Daoy (cell line): ENCODE measurements around the gene SPAST. TPM values are rescaled to one million over a fixed set of nuclear protein-coding genes. Genes with fewer than 3 reads are reported as not detected.
"Not testable (repeated sequence)": the region's sequence is repeated elsewhere in the genome, so short reads cannot be mapped to it uniquely, and the experiment has no call there.

Experiments used
- DNase-seq: peaks from one replicate; pipeline ENCODE4 v3.0.0-alpha.2; 2015; ENCODE audit warnings: low read depth
- total RNA-seq: library from RNA; depleted of rRNA; stranded (reverse); fragments of >200 nt; shearing (Covaris generic); gene quantifications from 2 replicates; pipeline ENCODE4 v1.2.3, GENCODE V29; 2014; rRNA removed

Gene SPAST, protein sequence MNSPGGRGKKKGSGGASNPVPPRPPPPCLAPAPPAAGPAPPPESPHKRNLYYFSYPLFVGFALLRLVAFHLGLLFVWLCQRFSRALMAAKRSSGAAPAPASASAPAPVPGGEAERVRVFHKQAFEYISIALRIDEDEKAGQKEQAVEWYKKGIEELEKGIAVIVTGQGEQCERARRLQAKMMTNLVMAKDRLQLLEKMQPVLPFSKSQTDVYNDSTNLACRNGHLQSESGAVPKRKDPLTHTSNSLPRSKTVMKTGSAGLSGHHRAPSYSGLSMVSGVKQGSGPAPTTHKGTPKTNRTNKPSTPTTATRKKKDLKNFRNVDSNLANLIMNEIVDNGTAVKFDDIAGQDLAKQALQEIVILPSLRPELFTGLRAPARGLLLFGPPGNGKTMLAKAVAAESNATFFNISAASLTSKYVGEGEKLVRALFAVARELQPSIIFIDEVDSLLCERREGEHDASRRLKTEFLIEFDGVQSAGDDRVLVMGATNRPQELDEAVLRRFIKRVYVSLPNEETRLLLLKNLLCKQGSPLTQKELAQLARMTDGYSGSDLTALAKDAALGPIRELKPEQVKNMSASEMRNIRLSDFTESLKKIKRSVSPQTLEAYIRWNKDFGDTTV
- total RNA-seq = 25.2 and 32.5 TPM in 2 replicates

DNA sequence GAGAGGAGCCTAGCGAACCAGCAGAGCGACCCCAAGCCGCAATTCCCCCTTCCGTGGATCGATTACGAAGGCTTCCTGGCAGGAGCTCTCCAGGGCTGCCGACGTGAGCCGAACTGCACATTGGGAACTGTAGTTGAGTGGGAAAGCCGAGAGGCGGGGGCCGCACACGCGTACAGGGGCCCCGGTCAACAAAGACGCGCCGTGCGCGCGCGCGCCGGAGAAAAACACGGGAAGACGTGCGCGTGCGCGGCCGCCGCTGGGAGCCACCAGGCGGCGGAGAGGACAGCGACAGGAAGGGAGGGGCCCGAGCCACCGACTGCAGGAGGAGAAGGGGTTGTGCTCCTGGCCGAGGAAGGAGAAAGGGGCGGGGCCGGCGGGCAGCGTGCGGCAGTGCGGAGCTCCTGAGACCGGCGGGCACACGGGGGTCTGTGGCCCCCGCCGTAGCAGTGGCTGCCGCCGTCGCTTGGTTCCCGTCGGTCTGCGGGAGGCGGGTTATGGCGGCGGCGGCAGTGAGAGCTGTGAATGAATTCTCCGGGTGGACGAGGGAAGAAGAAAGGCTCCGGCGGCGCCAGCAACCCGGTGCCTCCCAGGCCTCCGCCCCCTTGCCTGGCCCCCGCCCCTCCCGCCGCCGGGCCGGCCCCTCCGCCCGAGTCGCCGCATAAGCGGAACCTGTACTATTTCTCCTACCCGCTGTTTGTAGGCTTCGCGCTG is at the start of gene SPAST:
TSS of gene SPAST (plus strand) at position 247 of the 711 bp plus-strand sequence. CDS start at position 523, 276 bp downstream.
- peak; percentile 99 for DNase-seq

- peak; percentile 4 for DNase-seq
Observed at GRCh38 chr2:32018789-32019482, 44.4 kb upstream of the SPAST start.

GRCh38 chr2:32034198-32034887 is 29.0 kb upstream of the SPAST start:
- peak; percentile 49 for DNase-seq

DNA sequence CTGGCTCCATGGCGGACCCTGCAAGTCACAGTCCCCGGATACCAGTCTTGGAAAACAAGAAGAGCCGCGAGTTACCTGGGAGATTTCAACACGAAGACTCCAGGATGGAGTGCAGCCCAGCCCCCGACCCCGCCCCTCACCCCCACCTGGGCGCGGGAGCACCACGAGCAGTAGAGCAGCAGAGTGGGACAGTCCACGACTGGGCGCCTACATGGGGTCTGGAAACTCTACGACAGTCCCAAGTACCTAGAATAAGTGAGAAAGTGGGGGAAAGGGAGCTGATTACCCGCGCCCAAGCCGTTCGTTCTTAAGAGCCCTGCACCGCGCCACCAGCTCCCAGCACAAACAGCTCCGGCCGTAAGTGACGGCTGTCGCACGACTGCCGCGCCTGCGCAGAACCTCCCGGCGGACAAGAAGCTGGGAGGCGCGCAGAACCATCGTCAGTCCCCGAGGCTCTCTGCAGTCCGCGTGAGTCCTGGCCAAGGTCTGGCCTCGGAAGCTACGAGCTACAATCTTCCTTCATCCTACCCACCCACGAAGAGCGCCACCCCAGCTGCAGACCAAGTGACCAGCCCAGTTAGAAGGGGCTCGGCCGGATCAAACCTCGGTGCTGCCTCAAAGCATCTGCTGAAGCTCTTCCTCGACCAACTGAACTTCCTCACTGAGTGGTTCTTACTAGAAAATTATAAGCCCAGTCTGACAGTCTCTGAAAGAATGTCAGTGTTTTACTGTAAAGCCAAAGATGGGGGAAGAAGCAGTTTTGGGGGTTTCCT is 23.7 kb upstream of the SPAST start, which contains the start of gene DPY30:
TSS of gene DPY30 (minus strand) at position 359 of the 773 bp plus-strand sequence. CDS start at position 10, 349 bp downstream.
- peak; percentile 97 for DNase-seq

- DNase-seq = no peak
Observed at GRCh38 chr2:32043561-32043960, 19.8 kb upstream of the SPAST start.

- no peak for DNase-seq
Observed at GRCh38 chr2:32051836-32052439, 11.4 kb upstream of the SPAST start.

GRCh38 chr2:32054583-32054982 is 8.8 kb upstream of the SPAST start:
- not testable (repeated sequence) for DNase-seq

GRCh38 chr2:32058130-32058529 is 5.2 kb upstream of the SPAST start:
- DNase-seq = peak; percentile 19

- DNase-seq = no peak
Observed at GRCh38 chr2:32060266-32060665, 3.1 kb upstream of the SPAST start.

GRCh38 chr2:32061430-32061829 is 1.9 kb upstream of the SPAST start:
- no peak for DNase-seq

GRCh38 chr2:32061973-32062861 is 1.1 kb upstream of the SPAST start:
- DNase-seq = peak; percentile 71

DNA sequence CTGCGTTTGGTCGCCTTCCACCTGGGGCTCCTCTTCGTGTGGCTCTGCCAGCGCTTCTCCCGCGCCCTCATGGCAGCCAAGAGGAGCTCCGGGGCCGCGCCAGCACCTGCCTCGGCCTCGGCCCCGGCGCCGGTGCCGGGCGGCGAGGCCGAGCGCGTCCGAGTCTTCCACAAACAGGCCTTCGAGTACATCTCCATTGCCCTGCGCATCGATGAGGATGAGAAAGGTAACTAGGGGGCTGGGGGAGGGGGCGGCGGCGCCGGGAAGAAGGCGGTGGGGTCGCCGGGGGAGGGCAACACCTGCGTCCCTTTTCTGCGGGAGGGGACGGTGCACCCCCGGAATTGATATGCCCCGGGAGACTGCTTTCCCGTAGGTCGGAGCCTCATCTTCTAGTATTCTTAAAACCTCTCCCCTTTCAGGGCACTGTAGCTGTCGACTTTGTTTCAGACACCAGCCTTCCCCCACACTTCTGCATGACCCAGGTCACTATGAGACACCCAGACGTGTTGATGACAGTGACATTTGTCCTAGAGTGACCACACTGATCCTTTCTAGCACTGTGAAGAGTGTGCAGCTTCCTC is 755 bp downstream of the SPAST start:
- DNase-seq = peak; percentile 5

DNA sequence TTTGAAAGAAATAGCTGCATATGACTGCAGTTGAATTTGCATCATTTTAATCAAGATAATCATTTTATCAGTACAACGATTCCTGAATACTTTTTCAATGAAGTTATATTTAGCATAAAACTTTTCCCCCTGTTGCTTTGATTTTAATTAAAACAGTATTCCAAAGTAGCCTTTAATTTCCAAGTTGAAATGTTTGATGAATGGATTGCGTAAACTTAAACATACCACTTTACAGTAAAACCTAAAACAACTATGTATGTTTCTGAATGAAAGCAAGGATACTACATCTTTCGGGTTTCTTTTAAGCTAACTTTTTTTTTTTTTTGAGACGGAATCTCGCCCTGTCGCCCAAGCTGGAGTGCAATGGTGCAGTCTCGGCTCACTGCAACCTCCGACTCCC is 1.4 kb downstream of the SPAST start:
- no peak for DNase-seq

- DNase-seq = no peak
Observed at GRCh38 chr2:32067549-32067948, 4.2 kb downstream of the SPAST start.

DNA sequence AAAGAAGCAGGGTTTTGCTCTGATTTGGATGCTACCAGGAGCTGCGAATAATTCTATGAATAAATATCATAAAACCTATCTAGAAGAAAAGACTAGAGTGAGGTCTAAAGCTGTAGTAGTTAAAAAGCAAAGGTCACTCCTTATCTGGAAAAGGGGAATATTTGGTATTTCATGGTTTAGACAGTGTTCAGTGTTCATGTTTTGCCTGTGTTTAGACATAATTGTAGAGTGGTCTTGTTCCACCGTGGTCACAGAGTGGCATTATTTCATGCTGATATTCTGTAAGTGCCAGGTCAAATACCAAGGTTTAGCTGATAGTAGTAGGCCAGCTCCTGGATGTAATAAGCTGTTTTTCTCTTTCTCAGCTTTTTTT is 10.8 kb downstream of the SPAST start:
- no peak for DNase-seq

GRCh38 chr2:32095671-32096070 is 32.3 kb downstream of the SPAST start:
- DNase-seq = no peak

- DNase-seq = no peak
Observed at GRCh38 chr2:32108111-32108510, 44.8 kb downstream of the SPAST start.

DNA sequence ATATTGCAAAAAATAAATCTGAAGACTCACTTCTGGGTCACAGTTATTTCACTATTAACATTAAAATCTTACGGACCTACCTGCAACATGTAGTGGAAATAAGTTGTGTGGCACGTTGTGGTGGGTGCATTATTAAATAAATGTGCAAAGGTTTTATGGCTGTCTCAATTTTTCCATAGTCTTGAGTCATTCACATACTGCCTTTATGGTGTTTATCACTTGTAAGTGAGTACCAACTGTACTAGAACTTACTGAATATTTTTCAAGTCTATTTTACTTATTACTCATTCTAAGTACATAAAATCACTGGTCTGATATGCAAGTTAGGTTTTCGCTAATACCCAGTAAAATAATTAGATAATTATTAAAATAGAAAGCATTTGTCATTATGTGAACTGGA is 54.7 kb downstream of the SPAST start:
- DNase-seq = no peak

DNA sequence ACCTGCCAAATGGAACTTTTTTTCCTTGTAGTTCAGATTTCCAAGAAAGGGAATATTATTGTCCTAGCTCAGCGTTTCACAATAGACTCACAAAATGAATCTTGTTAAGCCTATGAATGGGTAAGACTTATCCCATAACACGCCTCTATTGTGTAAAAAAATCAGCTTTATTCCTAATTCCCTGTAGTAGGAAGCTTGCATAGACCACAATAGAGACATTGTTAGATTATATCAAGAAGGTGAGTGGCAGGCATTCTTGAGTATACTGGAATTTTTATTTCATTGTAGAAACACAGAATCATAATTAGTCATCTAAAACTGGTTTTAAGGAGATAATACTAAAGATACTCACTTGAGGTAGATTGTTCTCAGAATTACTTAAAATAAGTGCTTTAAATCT is 55.8 kb downstream of the SPAST start:
- no peak for DNase-seq
